WTC11 (cell line): ENCODE results near the gene AKT2. TPM values are rescaled to one million over a fixed set of nuclear protein-coding genes. Genes with fewer than 3 reads are reported as not detected.
A peak's percentile ranks its signal among the peaks of the same experiment; 100 is the strongest.

Experiments used
- ATAC-seq: fragments of 200-7000 bp; cut with Tn5 transposase; 2 replicates; pipeline ENCODE4 v1.10.0; 2021; ENCODE audit warnings: mild to moderate bottlenecking, moderate library complexity
- CTCF ChIA-PET: fragments of 300-600 bp; sonication (Branson Sonifier 250); formaldehyde crosslinking; loops from one replicate; lab custom pipeline; 2021; ENCODE audit warnings: antibody characterized with exemption; lab: Charles Lee
- POLR2A ChIA-PET: fragments of 350-600 bp; sonication (Branson Sonifier 250); formaldehyde crosslinking; loops from one replicate; lab custom pipeline; 2021; ENCODE audit warnings: antibody characterized with exemption; lab: Charles Lee
- DNase-seq: peaks from one replicate; pipeline ENCODE4 v3.0.0; 2021; ENCODE audit warnings: low spot score
- H3K27ac Mint-ChIP-seq: 2 replicates; pipeline ENCODE4 v1.8.0; 2021; ENCODE audit warnings: mixed read lengths
- H3K27me3 Mint-ChIP-seq: 2 replicates; pipeline ENCODE4 v1.8.0; 2021; ENCODE audit warnings: low read depth, mild to moderate bottlenecking, moderate library complexity, mixed read lengths
- H3K36me3 Mint-ChIP-seq: 2 replicates; pipeline ENCODE4 v1.8.0; 2021; ENCODE audit warnings: mixed read lengths
- H3K4me1 Mint-ChIP-seq: 2 replicates; pipeline ENCODE4 v1.8.0; 2022; ENCODE audit warnings: mixed read lengths
- H3K4me3 Mint-ChIP-seq: 2 replicates; pipeline ENCODE4 v1.8.0; 2021; ENCODE audit warnings: mild to moderate bottlenecking, moderate library complexity, mixed read lengths
- H3K9me3 Mint-ChIP-seq: 2 replicates; pipeline ENCODE4 v1.8.0; 2021; ENCODE audit warnings: mixed read lengths
- AFF4 ChIP-seq: sonication (generic); formaldehyde crosslinking; IDR thresholded peaks from 2 replicates; pipeline ENCODE4 v1.8.1; 2023; ENCODE audit warnings: mild to moderate bottlenecking, missing genetic modification reagents, borderline replicate concordance
- ERG ChIP-seq: fragments of 250-450 bp; sonication (Bioruptor Pico); IDR thresholded peaks from 2 replicates; pipeline ENCODE4 v1.8.0; 2021; ENCODE audit warnings: mild to moderate bottlenecking
- ESRRA ChIP-seq: sonication (generic); formaldehyde crosslinking; IDR thresholded peaks from 2 replicates; pipeline ENCODE4 v1.8.1; 2022; ENCODE audit warnings: mild to moderate bottlenecking, missing genetic modification reagents, borderline replicate concordance
- FOXP1 ChIP-seq: sonication (generic); formaldehyde crosslinking; IDR thresholded peaks from 2 replicates; pipeline ENCODE4 v1.8.0; 2022; ENCODE audit warnings: missing genetic modification reagents, mild to moderate bottlenecking, moderate library complexity, borderline replicate concordance
- FOXP4 ChIP-seq: sonication (generic); formaldehyde crosslinking; IDR thresholded peaks from 2 replicates; pipeline ENCODE4 v1.8.0; 2022; ENCODE audit warnings: mild to moderate bottlenecking, missing genetic modification reagents
- GABPB1 ChIP-seq: sonication (generic); formaldehyde crosslinking; IDR thresholded peaks from 2 replicates; pipeline ENCODE4 v1.8.1; 2023; ENCODE audit warnings: mild to moderate bottlenecking, missing genetic modification reagents
- GTF2I ChIP-seq: fragments of 250-450 bp; sonication (Bioruptor Pico); conservative IDR thresholded peaks from 2 replicates; pipeline ENCODE4 v1.4.0; 2021; ENCODE audit warnings: mild to moderate bottlenecking
- JUN ChIP-seq: sonication (generic); formaldehyde crosslinking; IDR thresholded peaks from 2 replicates; pipeline ENCODE4 v1.8.0; 2023; ENCODE audit warnings: mild to moderate bottlenecking, missing genetic modification reagents
- MAX ChIP-seq: sonication (generic); formaldehyde crosslinking; IDR thresholded peaks from 2 replicates; pipeline ENCODE4 v1.8.0; 2022; ENCODE audit warnings: mild to moderate bottlenecking, missing genetic modification reagents
- MYBL2 ChIP-seq: sonication (generic); formaldehyde crosslinking; IDR thresholded peaks from 2 replicates; pipeline ENCODE4 v1.8.1; 2023; ENCODE audit warnings: mild to moderate bottlenecking, moderate library complexity, missing genetic modification reagents
- NR2C2 ChIP-seq: sonication (generic); formaldehyde crosslinking; IDR thresholded peaks from 2 replicates; pipeline ENCODE4 v1.8.0; 2022; ENCODE audit warnings: mild to moderate bottlenecking, missing genetic modification reagents
- NR3C1 ChIP-seq: sonication (generic); formaldehyde crosslinking; conservative IDR thresholded peaks from 2 replicates; pipeline ENCODE4 v1.8.1; 2023; ENCODE audit warnings: low read depth, mild to moderate bottlenecking, missing genetic modification reagents
- OVOL2 ChIP-seq: fragments of 250-450 bp; sonication (Bioruptor Pico); IDR thresholded peaks from 2 replicates; pipeline ENCODE4 v1.9.0; 2021; ENCODE audit warnings: mild to moderate bottlenecking, borderline replicate concordance
- PRDM15 ChIP-seq: sonication (generic); formaldehyde crosslinking; IDR thresholded peaks from 2 replicates; pipeline ENCODE4 v1.8.0; 2022; ENCODE audit warnings: missing genetic modification reagents
- RELA ChIP-seq: sonication (generic); formaldehyde crosslinking; IDR thresholded peaks from 2 replicates; pipeline ENCODE4 v1.8.1; 2022; ENCODE audit warnings: missing genetic modification reagents, mild to moderate bottlenecking, borderline replicate concordance
- RORB ChIP-seq: fragments of 250-450 bp; sonication (Bioruptor Pico); IDR thresholded peaks from 2 replicates; pipeline ENCODE4 v1.9.0; 2021; ENCODE audit warnings: mild to moderate bottlenecking
- TEAD1 ChIP-seq: sonication (generic); formaldehyde crosslinking; IDR thresholded peaks from 2 replicates; pipeline ENCODE4 v1.8.0; 2022; ENCODE audit warnings: mild to moderate bottlenecking, missing genetic modification reagents
- ZMAT4 ChIP-seq: fragments of 250-450 bp; sonication (Bioruptor Pico); IDR thresholded peaks from 2 replicates; pipeline ENCODE4 v1.9.0; 2021; ENCODE audit warnings: mild to moderate bottlenecking
- ZNF138 ChIP-seq: sonication (generic); formaldehyde crosslinking; conservative IDR thresholded peaks from 2 replicates; pipeline ENCODE4 v1.8.1; 2022; ENCODE audit warnings: mild to moderate bottlenecking, moderate library complexity, missing genetic modification reagents
- total RNA-seq: library from RNA; stranded (reverse); gene quantifications from 3 replicates; pipeline ENCODE4 v1.2.3, GENCODE V29; 2021

Gene AKT2
- total RNA-seq, 1 experiment from 2014 or later, result 156 TPM

- ATAC-seq (peak; percentile 44), DNase-seq (peak; percentile 50)
- Mint-ChIP-seq H3K27me3 (no peaks in the 10 kb centered on the region), H3K4me3 (no peak overlapping the region), H3K36me3 (no peaks in the 10 kb centered on the region), H3K27ac (no peak overlapping the region), H3K4me1 (peaks cover 37% of the 10 kb centered on the region), H3K9me3 (no peaks in the 10 kb centered on the region)
- POLR2A ChIA-PET, result interaction anchor here (0.5 to 1.0 kb wide), 2 partner anchors 78 to 97 kb away, joined by 3 read pairs; partner anchors contain the start of gene C19orf47
- CTCF ChIA-PET, result interaction anchor here (0.5 to 2.6 kb wide), 12 partner anchors 8 to 131 kb away, joined by 3 to 18 read pairs (median 6); partner anchors contain the start of genes AKT2 and TTC9B
- TF ChIP-seq MYBL2 (CRISPR knock-in tag) (no peak), JUN (CRISPR knock-in tag) (no peak), ESRRA (no peak)
These were observed 14.6 kb downstream of the AKT2 start for GRCh38 chr19:40270362-40271089.

- CTCF ChIA-PET, result interaction anchor here (1.4 to 2.6 kb wide), 4 partner anchors 9 to 130 kb away, joined by 6 to 18 read pairs (median 10); partner anchors contain the start of gene TTC9B
- peak overlapping the region; percentile 26 for H3K27ac Mint-ChIP-seq
- ATAC-seq, result no peak
- TF ChIP-seq ERG, result no peak
- TF ChIP-seq ZNF138 (CRISPR knock-in tag), result no peak
- no peak for TF ChIP-seq FOXP4
- TF ChIP-seq MAX (CRISPR knock-in tag), result no peak
- no peak for TF ChIP-seq GABPB1 (CRISPR knock-in tag)
- no peak for TF ChIP-seq GTF2I
- no peak for TF ChIP-seq PRDM15 (CRISPR knock-in tag)
- no peak for TF ChIP-seq RELA
- no peak for TF ChIP-seq OVOL2
- no peak for TF ChIP-seq NR3C1 (CRISPR knock-in tag)
- TF ChIP-seq FOXP1 (CRISPR knock-in tag), result no peak
- no peak for TF ChIP-seq TEAD1 (CRISPR knock-in tag)
- TF ChIP-seq RORB (CRISPR knock-in tag), result no peak
- no peak for TF ChIP-seq NR2C2 (CRISPR knock-in tag)
- TF ChIP-seq AFF4 (CRISPR knock-in tag), result no peak
- TF ChIP-seq ZMAT4 (CRISPR knock-in tag), result no peak
These were observed 15.8 kb downstream of the AKT2 start for GRCh38 chr19:40269216-40269940.

More at GRCh38 chr19:40269216-40269940, 15.8 kb downstream of the AKT2 start:
- POLR2A ChIA-PET, result interaction anchor here (0.9 to 1.0 kb wide), 2 partner anchors 14 to 79 kb away, joined by 3 read pairs; partner anchors contain the start of gene C19orf47
- Mint-ChIP-seq H3K4me3 (no peak overlapping the region), H3K9me3 (no peaks in the 10 kb centered on the region), H3K27me3 (no peaks in the 10 kb centered on the region), H3K36me3 (peaks cover under 1% of the 10 kb centered on the region; the same call in 1 of the 2 replicates), H3K4me1 (peaks cover 29% of the 10 kb centered on the region)
- DNase-seq, result no peak
